Activated CD8-positive, alpha-beta T cell treated with anti-CD3 and anti-CD28 coated beads for 36 hours (primary cell): Measurements from ENCODE around the gene KIRREL1. TPM values are rescaled to one million over a fixed set of nuclear protein-coding genes. Genes with fewer than 3 reads are reported as not detected.

Source experiments
- ATAC-seq: fragments of 200-7000 bp; cut with Tn5 transposase; one replicate; pipeline ENCODE4 v1.10.0; 2021; ENCODE audit warnings: mild to moderate bottlenecking, moderate library complexity
- CTCF ChIA-PET: fragments of 350-600 bp; sonication (Branson Sonifier 250); formaldehyde crosslinking; loops from one replicate; lab custom pipeline; 2021; ENCODE audit warnings: antibody characterized with exemption; lab: Charles Lee
- POLR2A ChIA-PET: fragments of 350-600 bp; sonication (Branson Sonifier 250); formaldehyde crosslinking; loops from one replicate; lab custom pipeline; 2021; ENCODE audit warnings: antibody characterized with exemption; lab: Charles Lee
- DNase-seq: peaks from one replicate; pipeline ENCODE4 v3.0.0-alpha.2; 2020
- H3K27ac Mint-ChIP-seq: one replicate; pipeline ENCODE4 v1.8.0; 2021; ENCODE audit warnings: mild to moderate bottlenecking, mixed read lengths
- H3K27me3 Mint-ChIP-seq: one replicate; pipeline ENCODE4 v1.8.0; 2021; ENCODE audit warnings: mixed read lengths
- H3K36me3 Mint-ChIP-seq: one replicate; pipeline ENCODE4 v1.8.0; 2021; ENCODE audit warnings: low read depth, mixed read lengths
- H3K4me1 Mint-ChIP-seq: one replicate; pipeline ENCODE4 v1.8.0; 2021; ENCODE audit warnings: low read depth, mixed read lengths
- H3K4me3 Mint-ChIP-seq: one replicate; pipeline ENCODE4 v1.8.0; 2021; ENCODE audit warnings: mild to moderate bottlenecking, moderate library complexity, mixed read lengths
- H3K9me3 Mint-ChIP-seq: one replicate; pipeline ENCODE4 v1.8.0; 2021; ENCODE audit warnings: mixed read lengths
- CTCF ChIP-seq: fragments of 200-600 bp; IDR thresholded peaks from one replicate; pipeline ENCODE4 v1.8.0; 2022; ENCODE audit warnings: antibody characterized with exemption, mild to moderate bottlenecking
- intact Hi-C: fragments of 100-400 bp; cut with micrococcal nuclease; formaldehyde crosslinking; loops from one replicate; pipeline ENCODE4 v1.10.0; 2022
- total RNA-seq, 2 experiments: library from RNA; stranded (reverse); gene quantifications; one replicate each; pipeline ENCODE4 v1.2.3, GENCODE V29; 2021

The KIRREL1 gene
- total RNA-seq, 2 experiments from 2014 or later: 0.11 to 0.16 TPM

- peaks cover 12% of the 10 kb centered on the region for H3K27me3 Mint-ChIP-seq
- CTCF ChIA-PET: interaction anchor here (1.3 to 1.5 kb wide), 2 partner anchors 21 to 22 kb away, joined by 3 to 4 read pairs; no protein-coding TSS in a partner anchor
- no peak for TF ChIP-seq CTCF
- intact Hi-C loops: no loop called here
- no peak overlapping the region for H3K27ac Mint-ChIP-seq
- H3K4me3 Mint-ChIP-seq: no peak overlapping the region
- H3K9me3 Mint-ChIP-seq: no peaks in the 10 kb centered on the region
- H3K4me1 Mint-ChIP-seq: no peaks in the 10 kb centered on the region
- no peaks in the 10 kb centered on the region for H3K36me3 Mint-ChIP-seq
- POLR2A ChIA-PET: no interaction called here
- ATAC-seq (no peak), DNase-seq (no peak)
Measured at GRCh38 chr1:158013840-158014730, 20.6 kb downstream of the KIRREL1 start.

- DNase-seq (no peak), ATAC-seq (no peak)
- POLR2A ChIA-PET: no interaction called here
- TF ChIP-seq CTCF: no peak
- Mint-ChIP-seq H3K36me3 (no peaks in the 10 kb centered on the region), H3K9me3 (no peaks in the 10 kb centered on the region), H3K4me1 (no peaks in the 10 kb centered on the region), H3K27ac (no peak overlapping the region), H3K27me3 (peaks cover 12% of the 10 kb centered on the region), H3K4me3 (no peak overlapping the region)
- intact Hi-C loops: no loop called here
- CTCF ChIA-PET: interaction anchor here (1.5 kb wide), 1 partner anchor 23 kb away, joined by 4 read pairs; no protein-coding TSS in a partner anchor
Measured at GRCh38 chr1:158014731-158015320, 21.4 kb downstream of the KIRREL1 start.

- peaks cover 12% of the 10 kb centered on the region for H3K27me3 Mint-ChIP-seq
- ATAC-seq: no peak
- H3K4me3 Mint-ChIP-seq: no peak overlapping the region
- TF ChIP-seq CTCF: no peak
- no peaks in the 10 kb centered on the region for H3K9me3 Mint-ChIP-seq
- no peaks in the 10 kb centered on the region for H3K4me1 Mint-ChIP-seq
- intact Hi-C loops: no loop called here
- DNase-seq: no peak
- no peak overlapping the region for H3K27ac Mint-ChIP-seq
- POLR2A ChIA-PET: interaction anchor here (0.7 kb wide), 1 partner anchor 62 kb away, joined by 3 read pairs; no protein-coding TSS in a partner anchor
- no peaks in the 10 kb centered on the region for H3K36me3 Mint-ChIP-seq
- CTCF ChIA-PET: interaction anchor here (1.2 to 1.5 kb wide), 2 partner anchors 25 to 101 kb away, joined by 4 to 6 read pairs; no protein-coding TSS in a partner anchor
Measured at GRCh38 chr1:158016651-158017335, 23.3 kb downstream of the KIRREL1 start.

- H3K36me3 Mint-ChIP-seq: no peaks in the 10 kb centered on the region
- CTCF ChIA-PET: interaction anchor here (0.9 kb wide), 1 partner anchor 78 kb away, joined by 4 read pairs; no protein-coding TSS in a partner anchor
- DNase-seq: no peak
- H3K4me1 Mint-ChIP-seq: no peaks in the 10 kb centered on the region
- POLR2A ChIA-PET: no interaction called here
- H3K27me3 Mint-ChIP-seq: peaks cover 12% of the 10 kb centered on the region
- H3K27ac Mint-ChIP-seq: no peak overlapping the region
- H3K9me3 Mint-ChIP-seq: no peaks in the 10 kb centered on the region
- intact Hi-C loops: no loop called here
- H3K4me3 Mint-ChIP-seq: no peak overlapping the region
- ATAC-seq: no peak
- TF ChIP-seq CTCF: no peak
Measured at GRCh38 chr1:158017800-158018595, 24.6 kb downstream of the KIRREL1 start.
